GM13976 (cell line): ENCODE results near the gene KCNK10.

Source experiments
- DNase-seq: peaks from one replicate; pipeline ENCODE4 v3.0.0; 2012; ENCODE audit warnings: low spot score
- CTCF ChIP-seq: IDR thresholded peaks from 2 replicates; pipeline ENCODE4 v1.5.1; 2012; ENCODE audit warnings: borderline replicate concordance, mild to moderate bottlenecking; ENCODE audit not compliant: insufficient read depth; ENCODE audit errors: extremely low read depth, missing control alignments, control extremely low read depth
- in situ Hi-C: fragments of 300-500 bp; cut with MboI; formaldehyde crosslinking; loops from one replicate; pipeline ENCODE4 v1.12.0; 2022; ENCODE audit warnings: low sequenced_read_pairs, mixed read lengths, inconsistent platforms; ENCODE audit not compliant: unreplicated experiment

KCNK10 gene

DNA sequence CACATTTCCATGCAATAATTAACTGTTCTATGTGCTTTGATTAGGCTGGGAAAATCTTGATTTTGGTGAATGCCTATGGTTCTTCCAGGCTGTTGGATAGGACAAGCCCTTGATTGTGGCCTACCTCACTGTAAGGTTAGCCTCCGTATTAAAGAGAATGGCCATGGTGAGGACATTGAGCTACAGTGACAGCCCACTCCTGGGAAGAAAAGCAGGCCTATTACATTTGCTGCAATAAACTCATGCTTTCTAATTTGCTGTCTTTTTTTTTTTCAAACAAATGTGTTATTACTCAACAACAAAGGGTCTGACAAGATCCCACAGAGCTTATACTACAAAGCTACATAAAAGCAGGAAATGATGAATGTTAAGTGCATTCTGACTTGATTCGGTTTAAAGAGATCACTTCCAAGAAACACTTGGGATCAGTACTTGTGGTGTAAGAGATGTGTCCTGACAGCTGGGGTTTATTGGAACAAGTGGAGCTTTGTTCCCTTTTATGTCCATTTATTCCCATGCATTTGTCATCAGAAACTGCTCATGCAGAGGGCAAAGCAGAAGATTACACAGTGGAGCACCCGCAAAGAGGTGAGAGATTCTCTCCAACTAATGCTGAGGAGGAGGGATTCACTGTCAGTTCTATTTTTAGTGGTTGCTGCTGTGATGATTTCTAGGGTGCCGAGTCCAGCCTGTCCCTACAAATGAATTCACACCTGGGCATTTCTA is 29.1 kb upstream of the KCNK10 start:
- no peak for DNase-seq
- in situ Hi-C loops: no loop called here
- TF ChIP-seq CTCF: no peak

- DNase-seq: no peak
- TF ChIP-seq CTCF: no peak
- in situ Hi-C loops: no loop called here
Observed at GRCh38 chr14:88348546-88348945, 25.5 kb upstream of the KCNK10 start.

- no peak for TF ChIP-seq CTCF
- no peak for DNase-seq
- in situ Hi-C loops: no loop called here
Observed at GRCh38 chr14:88346048-88346639, 23.1 kb upstream of the KCNK10 start.

- TF ChIP-seq CTCF: no peak
- no peak for DNase-seq
- in situ Hi-C loops: no loop called here
Observed at GRCh38 chr14:88342980-88343379, 19.9 kb upstream of the KCNK10 start.

GRCh38 chr14:88340357-88340756 is 17.3 kb upstream of the KCNK10 start:
- in situ Hi-C loops: no loop called here
- no peak for DNase-seq
- TF ChIP-seq CTCF: no peak

- TF ChIP-seq CTCF: no peak
- no peak for DNase-seq
- in situ Hi-C loops: no loop called here
Observed at GRCh38 chr14:88333036-88333435, 10.0 kb upstream of the KCNK10 start.
